ENCODE results near the gene KCMF1. TPM values are rescaled to one million over a fixed set of nuclear protein-coding genes. Genes with fewer than 3 reads are reported as not detected.

Gene KCMF1
- total RNA-seq, 1 donor from 2014 or later, result 63.9 TPM

- H3K27ac Mint-ChIP-seq, result no peak overlapping the region
- H3K4me3 Mint-ChIP-seq, result no peak overlapping the region
- peaks cover 4% of the 10 kb centered on the region for H3K27me3 Mint-ChIP-seq (ENCODE audit: low read depth)
- no peak for DNase-seq (ENCODE audit: low spot score in 2 of 2, unreplicated experiment in 2 of 2)
- no peaks in the 10 kb centered on the region for H3K36me3 Mint-ChIP-seq
- peaks cover 12% of the 10 kb centered on the region for H3K4me1 Mint-ChIP-seq
- TF ChIP-seq CTCF (IDR thresholded peaks at IDR 0.05; ENCODE audit: unreplicated experiment), result peak; percentile 56
- no peaks in the 10 kb centered on the region for H3K9me3 Mint-ChIP-seq
These were observed 43.7 kb upstream of the KCMF1 start for GRCh38 chr2:84927275-84927627.

GRCh38 chr2:84931384-84931821 is 39.6 kb upstream of the KCMF1 start:
- Mint-ChIP-seq H3K36me3 (no peaks in the 10 kb centered on the region), H3K4me1 (peaks cover 6% of the 10 kb centered on the region), H3K9me3 (no peaks in the 10 kb centered on the region), H3K27ac (no peak overlapping the region), H3K27me3 (ENCODE audit: low read depth) (no peaks in the 10 kb centered on the region), H3K4me3 (no peak overlapping the region)
- DNase-seq (ENCODE audit: low spot score in 2 of 2, unreplicated experiment in 2 of 2), result no peak
- no peak for TF ChIP-seq CTCF (IDR thresholded peaks at IDR 0.05; ENCODE audit: unreplicated experiment)

DNA sequence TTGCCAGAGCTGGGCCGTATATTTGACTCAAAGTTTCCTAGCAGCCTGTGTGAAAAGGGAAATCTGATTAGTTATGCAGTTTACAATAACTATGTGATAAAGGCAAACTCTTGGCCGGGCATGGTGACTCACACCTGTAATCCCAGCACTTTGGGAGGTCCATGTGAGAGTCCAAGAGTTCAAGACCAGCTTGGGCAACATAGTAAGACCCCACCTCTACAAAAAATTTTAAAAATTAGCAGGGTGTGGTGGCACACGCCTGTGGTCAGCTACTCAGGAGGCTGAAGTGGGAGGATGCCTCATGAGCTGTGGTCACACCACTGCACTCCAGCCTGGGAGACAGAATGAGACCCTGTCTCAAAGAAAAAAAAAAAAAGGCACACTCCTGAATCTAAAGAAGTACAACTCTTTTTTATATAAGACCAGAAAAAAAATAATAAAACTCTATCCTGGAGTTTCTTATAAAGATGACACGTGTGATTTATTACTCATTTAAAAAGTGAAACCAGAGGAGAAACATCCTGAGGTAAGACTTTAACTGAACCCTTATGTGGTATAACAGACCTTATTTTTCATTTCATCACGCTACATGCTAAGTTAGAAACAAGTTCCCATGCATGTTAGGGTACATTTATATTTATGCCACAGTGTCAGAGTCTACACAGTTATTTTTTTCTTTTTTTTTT is 32.6 kb upstream of the KCMF1 start:
- no peaks in the 10 kb centered on the region for H3K27me3 Mint-ChIP-seq (ENCODE audit: low read depth)
- no peak for TF ChIP-seq CTCF (IDR thresholded peaks at IDR 0.05; ENCODE audit: unreplicated experiment)
- no peak for DNase-seq (ENCODE audit: low spot score in 2 of 2, unreplicated experiment in 2 of 2)
- H3K4me3 Mint-ChIP-seq, result no peak overlapping the region
- no peaks in the 10 kb centered on the region for H3K4me1 Mint-ChIP-seq
- no peak overlapping the region for H3K27ac Mint-ChIP-seq
- no peaks in the 10 kb centered on the region for H3K9me3 Mint-ChIP-seq
- H3K36me3 Mint-ChIP-seq, result no peaks in the 10 kb centered on the region

GRCh38 chr2:84939426-84940087 is 31.4 kb upstream of the KCMF1 start:
- Mint-ChIP-seq H3K27ac (no peak overlapping the region), H3K36me3 (no peaks in the 10 kb centered on the region), H3K4me3 (no peak overlapping the region), H3K4me1 (no peaks in the 10 kb centered on the region), H3K27me3 (ENCODE audit: low read depth) (no peaks in the 10 kb centered on the region), H3K9me3 (no peaks in the 10 kb centered on the region)
- DNase-seq (ENCODE audit: low spot score in 2 of 2, unreplicated experiment in 2 of 2), result no peak
- TF ChIP-seq CTCF (IDR thresholded peaks at IDR 0.05; ENCODE audit: unreplicated experiment), result no peak

DNA sequence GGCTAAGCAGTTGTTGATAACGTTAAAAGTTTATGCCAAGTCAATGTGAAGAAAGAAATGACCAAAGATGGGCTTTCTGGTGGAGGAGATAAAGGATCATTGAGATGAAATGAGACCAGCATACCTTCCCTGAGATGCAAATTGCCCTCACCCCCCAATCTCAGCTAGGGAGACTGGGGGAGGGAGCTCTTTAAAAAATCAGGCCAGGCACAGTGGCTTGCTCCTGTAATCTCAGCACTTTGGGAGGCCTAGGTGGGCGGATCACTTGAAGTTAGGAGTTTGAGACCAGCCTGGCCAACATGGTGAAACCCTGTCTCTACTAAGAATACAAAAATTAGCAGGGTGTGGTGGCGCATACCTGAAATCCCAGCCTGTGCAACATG is 30.9 kb upstream of the KCMF1 start:
- no peaks in the 10 kb centered on the region for H3K36me3 Mint-ChIP-seq
- H3K27me3 Mint-ChIP-seq (ENCODE audit: low read depth), result no peaks in the 10 kb centered on the region
- no peak for DNase-seq (ENCODE audit: low spot score in 2 of 2, unreplicated experiment in 2 of 2)
- no peaks in the 10 kb centered on the region for H3K4me1 Mint-ChIP-seq
- no peak overlapping the region for H3K4me3 Mint-ChIP-seq
- no peak overlapping the region for H3K27ac Mint-ChIP-seq
- no peak for TF ChIP-seq CTCF (IDR thresholded peaks at IDR 0.05; ENCODE audit: unreplicated experiment)
- no peaks in the 10 kb centered on the region for H3K9me3 Mint-ChIP-seq

All from mesothelial cell of epicardium (in vitro differentiated cells).